Psoas muscle (tissue), 8 donors: ENCODE results near the gene SELENOV. TPM values are rescaled to one million over a fixed set of nuclear protein-coding genes. Genes with fewer than 3 reads are reported as not detected.

ENCODE experiments used
- ATAC-seq, 4 donors: fragments of 200-7000 bp; cut with Tn5 transposase; one replicate each; pipeline ENCODE4 v1.9.1; 2020; ENCODE audit warnings: moderate library complexity in 3 of 4, mild to moderate bottlenecking in 2 of 4
- DNase-seq, 2 donors: peaks; one replicate each; pipeline ENCODE4 v3.0.0-alpha.2; 2020
- H3K27ac ChIP-seq: fragments of 200-600 bp; one replicate; pipeline ENCODE4 v1.8.0; 2022
- H3K27me3 ChIP-seq, 3 donors: fragments of 200-600 bp in 1 of 3; one replicate each; pipeline versions ENCODE4 v1.6.1 to v1.8.0; 2013 to 2022; ENCODE audit warnings: low read length in 2 of 3, mild to moderate bottlenecking in 2 of 3, moderate library complexity in 1 of 3; ENCODE audit not compliant: insufficient read depth in 3 of 3
- H3K36me3 ChIP-seq, 2 donors: fragments of 200-600 bp in 1 of 2; one replicate each; pipeline versions ENCODE4 v1.6.1 to v1.8.0; 2013 to 2022; ENCODE audit warnings: low read depth in 1 of 2, mild to moderate bottlenecking in 1 of 2, moderate library complexity in 1 of 2; ENCODE audit not compliant: insufficient read depth in 1 of 2
- H3K4me1 ChIP-seq: fragments of 200-600 bp; one replicate; pipeline ENCODE4 v1.8.0; 2022
- H3K4me3 ChIP-seq: fragments of 200-600 bp; one replicate; pipeline ENCODE4 v1.8.0; 2022; ENCODE audit warnings: mild to moderate bottlenecking
- H3K9me3 ChIP-seq: fragments of 200-600 bp; one replicate; pipeline ENCODE4 v1.8.0; 2022
- CTCF ChIP-seq: fragments of 200-600 bp; IDR thresholded peaks from one replicate; pipeline ENCODE4 v1.8.0; 2022; ENCODE audit warnings: antibody characterized with exemption
- WGBS, 3 donors: extraction: QIAGEN DNeasy Blood & Tissue Kit; methylation state at CpG; one replicate each; pipeline versions ENCODE4 v1.1.6 to v1.1.7; 2013; 5-methylcytosine and 5-hydroxymethylcytosine counted together
- intact Hi-C, 2 donors: fragments of 100-400 bp; cut with DNase I; formaldehyde crosslinking; loops; one replicate each; pipeline versions ENCODE4 v1.11.0 to v1.14.2; 2022
- polyA plus RNA-seq, 3 donors: library from polyadenylated mRNA; stranded (reverse); fragments of 200-250 nt; gene quantifications; one replicate each; pipeline ENCODE4 v1.2.3, GENCODE V29; 2013
- total RNA-seq, 4 donors: library from RNA; stranded (reverse); fragmentation: NEBNext Ultra II Directional in 2 of 4; extraction: Animal tissue kit (Norgen Biotek cat#: 25700) in 2 of 4; gene quantifications; one replicate each; pipeline versions ENCODE4 v1.2.1 to v1.2.4, GENCODE V29; 2021 to 2023
- donor health status: healthy with polysubstance abuse.
- donor health status: DM: no; HTN: no; CAD: no; lungs with moderate emphysema.
- donor health status: Bipolar disorder and iron deficiency.
- donor health status: healthy.
- donor health status: DM: yes; HTN: yes; CAD: no.
- donor health status: DM: no; HTN: no; CAD: no.
- donor health status: DM: no; HTN: no; CAD: no.
- donor health status: DM: yes; HTN: yes; CAD: no.

Gene SELENOV
- total and polyA plus RNA-seq, 7 donors, result not detected

- no peak overlapping the region for H3K27ac ChIP-seq
- TF ChIP-seq CTCF, result no peak
- H3K27me3 ChIP-seq, result peaks cover 0 to 61% (median 23%) of the 10 kb centered on the region in 3 donors
- intact Hi-C loops, result loop anchor here in 1 of 2 donors (5.0 kb wide), 1 partner anchor 35 kb away; the partner anchor contains the start of gene EID2B
- H3K4me3 ChIP-seq, result peak overlapping the region; percentile 34
- ATAC-seq (peak in 1 of 4 donors; percentile 20), DNase-seq (no peak)
- 0 to 3% (median 0%) methylated on average over 7 of the region's 7 CpGs for WGBS, 3 donors
- H3K9me3 ChIP-seq, result no peaks in the 10 kb centered on the region
- no peaks in the 10 kb centered on the region for H3K36me3 ChIP-seq
- H3K4me1 ChIP-seq, result peaks cover 18% of the 10 kb centered on the region
Observed at GRCh38 chr19:39497701-39497995, 17.3 kb upstream of the SELENOV start.

GRCh38 chr19:39497996-39498797 is 16.7 kb upstream of the SELENOV start:
- ATAC-seq, result peak; percentile 45 to 77 (median 70)
- peaks cover 18% of the 10 kb centered on the region for H3K4me1 ChIP-seq
- TF ChIP-seq CTCF, result peak; percentile 49
- H3K4me3 ChIP-seq, result peak overlapping the region; percentile 34
- no peak overlapping the region for H3K27ac ChIP-seq
- H3K27me3 ChIP-seq, result peaks cover 0 to 67% (median 24%) of the 10 kb centered on the region in 3 donors
- H3K36me3 ChIP-seq, result no peaks in the 10 kb centered on the region
- 1 to 2% (median 1%) methylated on average over 36 to 40 of the region's 40 CpGs for WGBS, 3 donors
- no peaks in the 10 kb centered on the region for H3K9me3 ChIP-seq
- no peak for DNase-seq
- intact Hi-C loops, result loop anchor here in 1 of 2 donors (5.0 kb wide), 1 partner anchor 34 kb away; the partner anchor contains the start of gene EID2B

GRCh38 chr19:39498798-39499642 is 15.9 kb upstream of the SELENOV start, which contains the start of gene DLL3:
Gene DLL3, plus strand, starts transcription at chr19:39498947. Its CDS starts 28 bp downstream, at chr19:39498975.
- no peak for ATAC-seq
- no peak within 1 kb of the TSS for H3K27ac ChIP-seq
- H3K4me1 ChIP-seq, result peaks cover 18% of the 10 kb centered on the region
- peaks cover 0 to 75% (median 31%) of the 10 kb centered on the region in 3 donors for H3K27me3 ChIP-seq
- H3K4me3 ChIP-seq, result peak within 1 kb of the TSS; percentile 34
- WGBS, 3 donors, result 1 to 2% (median 2%) methylated on average over 39 to 60 of the region's 60 CpGs
- H3K36me3 ChIP-seq, result no peaks in the 10 kb centered on the region
- H3K9me3 ChIP-seq, result no peaks in the 10 kb centered on the region
- intact Hi-C loops, result loop anchor here in 1 of 2 donors (5.0 kb wide), 1 partner anchor 33 kb away; the partner anchor contains the start of gene EID2B
- DNase-seq, result no peak
- no peak for TF ChIP-seq CTCF

- ATAC-seq (no peak), DNase-seq (no peak)
- no peak overlapping the region for H3K4me3 ChIP-seq
- peaks cover 0 to 84% (median 33%) of the 10 kb centered on the region in 3 donors for H3K27me3 ChIP-seq
- 70 to 76% (median 73%) methylated on average over 8 of the region's 8 CpGs for WGBS, 3 donors
- H3K36me3 ChIP-seq, result no peaks in the 10 kb centered on the region
- H3K4me1 ChIP-seq, result peaks cover 18% of the 10 kb centered on the region
- intact Hi-C loops, result loop anchor here in 1 of 2 donors (5.0 kb wide), 1 partner anchor 32 kb away; the partner anchor contains the start of gene EID2B
- no peak for TF ChIP-seq CTCF
- no peak overlapping the region for H3K27ac ChIP-seq
- H3K9me3 ChIP-seq, result no peaks in the 10 kb centered on the region
Observed at GRCh38 chr19:39499932-39500331, 15.0 kb upstream of the SELENOV start.
